ENCODE measurements around the gene EFNA4.

DNA sequence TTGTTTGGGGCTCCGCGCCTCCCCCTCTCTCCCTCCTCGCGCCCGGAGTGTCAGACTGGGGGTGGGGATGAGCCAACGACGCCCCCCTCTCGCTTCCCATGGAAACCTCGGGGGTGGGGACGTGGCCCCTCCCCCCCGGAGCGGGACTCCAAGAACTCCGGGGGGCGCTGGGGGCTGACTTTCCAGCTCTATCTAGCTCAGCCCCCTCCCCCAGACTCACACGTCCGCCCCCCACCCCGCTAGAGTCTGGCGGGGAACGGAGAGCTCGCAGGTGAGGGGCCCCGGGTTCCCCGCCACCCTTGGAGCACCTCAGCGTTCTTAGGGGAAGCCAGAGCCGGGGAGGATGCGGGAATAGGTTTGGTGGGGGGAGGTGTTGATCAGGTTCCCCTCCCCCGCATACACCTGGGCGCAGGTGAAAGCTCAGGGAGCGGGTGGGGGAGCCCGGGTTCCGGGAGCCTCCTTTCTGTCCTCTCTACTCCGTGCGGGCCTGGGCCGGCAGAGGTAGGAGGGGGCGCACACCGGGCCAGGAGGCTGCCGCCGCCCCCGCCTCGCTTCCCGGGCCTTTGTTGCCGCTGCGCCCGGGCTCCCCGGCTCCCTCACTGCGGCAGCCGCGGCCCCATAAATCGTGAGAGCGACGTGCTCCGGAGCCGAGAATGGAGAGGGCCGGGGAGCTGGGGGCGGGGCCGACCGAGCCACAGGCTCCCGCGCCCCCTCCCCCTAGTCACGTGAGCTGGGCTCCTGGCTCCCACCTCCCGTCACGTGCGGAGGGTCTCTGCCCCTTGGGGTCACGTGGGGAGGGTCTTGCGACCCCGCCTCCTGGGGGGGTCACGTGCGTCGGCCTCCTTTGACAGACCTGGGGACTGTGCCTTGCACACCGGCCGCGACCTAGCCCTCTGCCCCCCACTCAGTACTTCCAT is 17.0 kb downstream of the EFNA4 start:
- TF ChIP-seq, protein P1, sequence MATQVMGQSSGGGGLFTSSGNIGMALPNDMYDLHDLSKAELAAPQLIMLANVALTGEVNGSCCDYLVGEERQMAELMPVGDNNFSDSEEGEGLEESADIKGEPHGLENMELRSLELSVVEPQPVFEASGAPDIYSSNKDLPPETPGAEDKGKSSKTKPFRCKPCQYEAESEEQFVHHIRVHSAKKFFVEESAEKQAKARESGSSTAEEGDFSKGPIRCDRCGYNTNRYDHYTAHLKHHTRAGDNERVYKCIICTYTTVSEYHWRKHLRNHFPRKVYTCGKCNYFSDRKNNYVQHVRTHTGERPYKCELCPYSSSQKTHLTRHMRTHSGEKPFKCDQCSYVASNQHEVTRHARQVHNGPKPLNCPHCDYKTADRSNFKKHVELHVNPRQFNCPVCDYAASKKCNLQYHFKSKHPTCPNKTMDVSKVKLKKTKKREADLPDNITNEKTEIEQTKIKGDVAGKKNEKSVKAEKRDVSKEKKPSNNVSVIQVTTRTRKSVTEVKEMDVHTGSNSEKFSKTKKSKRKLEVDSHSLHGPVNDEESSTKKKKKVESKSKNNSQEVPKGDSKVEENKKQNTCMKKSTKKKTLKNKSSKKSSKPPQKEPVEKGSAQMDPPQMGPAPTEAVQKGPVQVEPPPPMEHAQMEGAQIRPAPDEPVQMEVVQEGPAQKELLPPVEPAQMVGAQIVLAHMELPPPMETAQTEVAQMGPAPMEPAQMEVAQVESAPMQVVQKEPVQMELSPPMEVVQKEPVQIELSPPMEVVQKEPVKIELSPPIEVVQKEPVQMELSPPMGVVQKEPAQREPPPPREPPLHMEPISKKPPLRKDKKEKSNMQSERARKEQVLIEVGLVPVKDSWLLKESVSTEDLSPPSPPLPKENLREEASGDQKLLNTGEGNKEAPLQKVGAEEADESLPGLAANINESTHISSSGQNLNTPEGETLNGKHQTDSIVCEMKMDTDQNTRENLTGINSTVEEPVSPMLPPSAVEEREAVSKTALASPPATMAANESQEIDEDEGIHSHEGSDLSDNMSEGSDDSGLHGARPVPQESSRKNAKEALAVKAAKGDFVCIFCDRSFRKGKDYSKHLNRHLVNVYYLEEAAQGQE (IDR thresholded peaks at IDR 0.05; ENCODE audit: insufficient read depth in 1 of 2, low read depth in 2 of 2, low read length in 2 of 2), result no peak
- TF ChIP-seq POLR2AphosphoS5 (IDR thresholded peaks at IDR 0.05; ENCODE audit: low read depth, low read length) (no peak), SIN3A (IDR thresholded peaks at IDR 0.05; ENCODE audit: borderline replicate concordance, insufficient read depth, low read length) (no peak), TAF1 (IDR thresholded peaks at IDR 0.05; ENCODE audit: borderline replicate concordance, insufficient read depth, low read length) (no peak)

Measured in PFSK-1 (cell line).